K562 (cell line): ENCODE measurements around the gene TMIGD2. TPM values are rescaled to one million over a fixed set of nuclear protein-coding genes. Genes with fewer than 3 reads are reported as not detected.
A peak's percentile ranks its signal among the peaks of the same experiment; 100 is the strongest.

Source experiments
- ARNT ChIP-seq, 2 experiments: fragments of 450-650 bp; IDR thresholded peaks; 2 replicates each; pipeline ENCODE4 v1.6.1; 2016; ENCODE audit warnings: mild to moderate bottlenecking in 1 of 2
- BHLHE40 ChIP-seq: IDR thresholded peaks from 2 replicates; pipeline ENCODE4 v1.6.1; 2011; ENCODE audit warnings: low read length, improper control_type of control experiment
- ETV1 ChIP-seq: fragments of 450-650 bp; conservative IDR thresholded peaks from 2 replicates; pipeline ENCODE4 v1.6.1; 2016; ENCODE audit warnings: missing genetic modification characterization, control low read depth, low read depth, missing compliant biosample characterization
- L3MBTL2 ChIP-seq: fragments of 450-650 bp; IDR thresholded peaks from 2 replicates; pipeline ENCODE4 v1.6.1; 2016; ENCODE audit warnings: mild to moderate bottlenecking, moderate library complexity
- MAZ ChIP-seq, 2 experiments: fragments of 450-650 bp in 1 of 2; sonication (generic) in 1 of 2; formaldehyde crosslinking; IDR thresholded peaks in 1 of 2; conservative IDR thresholded peaks in 1 of 2; 2 replicates each; pipeline versions ENCODE4 v1.4.0 to v1.5.0; 2020; ENCODE audit warnings: mild to moderate bottlenecking in 1 of 2, missing genetic modification reagents in 1 of 2
- MNT ChIP-seq, 2 experiments: fragments of 450-650 bp; conservative IDR thresholded peaks; 2 replicates each; pipeline ENCODE4 v1.6.1; 2017; ENCODE audit warnings: mild to moderate bottlenecking in 2 of 2, moderate library complexity in 2 of 2
- OTX1 ChIP-seq: fragments of 450-650 bp; formaldehyde crosslinking; IDR thresholded peaks from 2 replicates; pipeline ENCODE4 v1.4.0; 2022; ENCODE audit warnings: mild to moderate bottlenecking
- RFX1 ChIP-seq: fragments of 450-650 bp; IDR thresholded peaks from 2 replicates; pipeline ENCODE4 v1.6.1; 2016; ENCODE audit warnings: mild to moderate bottlenecking, moderate library complexity
- SMAD3 ChIP-seq: fragments of 450-650 bp; formaldehyde crosslinking; conservative IDR thresholded peaks from 2 replicates; pipeline ENCODE4 v1.4.0; 2020; ENCODE audit warnings: mild to moderate bottlenecking
- SMARCA4 ChIP-seq: fragments of 450-650 bp; IDR thresholded peaks from 2 replicates; pipeline ENCODE4 v1.6.1; 2016
- SUPT5H ChIP-seq: fragments of 450-650 bp; IDR thresholded peaks from 2 replicates; pipeline ENCODE4 v1.6.1; 2016
- YY1 ChIP-seq, 3 experiments: IDR thresholded peaks; 2 replicates each; pipeline ENCODE4 v1.6.1; 2011; ENCODE audit warnings: low read length in 2 of 3, mild to moderate bottlenecking in 2 of 3, moderate library complexity in 2 of 3, borderline replicate concordance in 1 of 3, control low read depth in 1 of 3, low read depth in 1 of 3; ENCODE audit not compliant: insufficient read depth in 3 of 3, insufficient replicate concordance in 2 of 3, control insufficient read depth in 1 of 3, insufficient read length in 1 of 3; ENCODE audit errors: extremely low read depth in 1 of 3
- ZBTB11 ChIP-seq, 3 experiments: fragments of 200-800 bp in 1 of 3; fragments of 250-450 bp in 1 of 3; fragments of 450-650 bp in 1 of 3; sonication (Bioruptor Pico) in 1 of 3; sonication (Bioruptor generic) in 1 of 3; formaldehyde crosslinking in 1 of 3; IDR thresholded peaks; 2 replicates each; pipeline versions ENCODE4 v1.6.1 to v1.8.0; 2016 to 2022; ENCODE audit warnings: mild to moderate bottlenecking in 2 of 3, missing genetic modification characterization in 2 of 3, missing compliant biosample characterization in 1 of 3, moderate library complexity in 1 of 3
- ZNF384 ChIP-seq: IDR thresholded peaks from 2 replicates; pipeline ENCODE4 v1.6.1; 2012; ENCODE audit warnings: low read depth, low read length, improper control_type of control experiment
- polyA plus RNA-seq, 8 experiments: library from polyadenylated mRNA; depleted of rRNA in 4 of 8; stranded (reverse) in 5 of 8; unstranded in 3 of 8; fragments of >200 nt; fragmentation: Nextera tagmentation in 2 of 8; fragmentation: Illumina TruSeq in 1 of 8; extraction: Ambion mirVana in 2 of 8; extraction: Trizol in 1 of 8; gene quantifications; 2 replicates each; pipeline versions ENCODE4 v1.2.1 to v1.2.3, GENCODE V29; 2011 to 2014; ENCODE audit warnings: inconsistent platforms in 1 of 8, missing spikeins in 1 of 8
- total RNA-seq, 7 experiments: library from RNA; depleted of rRNA in 6 of 7; stranded (reverse); fragments of >200 nt in 6 of 7; fragmentation: Illumina TruSeq in 2 of 7; extraction: Trizol in 2 of 7; gene quantifications; 2 replicates each; pipeline versions ENCODE4 v1.2.1 to v1.2.3, GENCODE V29; 2011 to 2021; ENCODE audit warnings: low replicate concordance in 1 of 7
- TF ChIP-seq, protein P1 (sequence below): sonication (generic); formaldehyde crosslinking; IDR thresholded peaks from 2 replicates; pipeline ENCODE4 v1.8.0; 2022; ENCODE audit warnings: missing genetic modification reagents, mild to moderate bottlenecking, moderate library complexity, borderline replicate concordance
- TF ChIP-seq, protein P2 (sequence below): fragments of 450-650 bp; IDR thresholded peaks from 2 replicates; pipeline ENCODE4 v1.6.1; 2017; ENCODE audit warnings: antibody characterized with exemption, mild to moderate bottlenecking

Gene TMIGD2
- total and polyA plus RNA-seq, 9 of the 15 experiments (the other 6 are each of a cell fraction or from before 2014, with no cell fraction given) = not detected

- TF ChIP-seq MNT (conservative IDR thresholded peaks at IDR 0.05) (0 out of 4 replicates have a peak, but pooled peaks of 1 of the 2 experiments have one; percentile 51), ARNT (IDR thresholded peaks at IDR 0.05) (no peak), OTX1 (no peak), ZNF384 (no peak), SUPT5H (peak; percentile 45; the same call in 1 of the 2 replicates), BHLHE40 (peak; percentile 26; the same call in 1 of the 2 replicates), MAZ (CRISPR knock-in tag; conservative IDR thresholded peaks at IDR 0.05 in 1 of 2, IDR thresholded peaks at IDR 0.05 in 1 of 2) (peak in 1 of 2 experiments; percentile 64; a peak in 2 of 4 replicates), SMAD3 (CRISPR knock-in tag) (no peak), ETV1 (tag) (no peak), RFX1 (peak; percentile 87), SMARCA4 (peak; percentile 67), L3MBTL2 (peak; percentile 71), ZBTB11 (CRISPR knock-in tag; IDR thresholded peaks at IDR 0.05) (0 out of 6 replicates have a peak, but pooled peaks of 1 of the 3 experiments have one; percentile 22), YY1 (IDR thresholded peaks at IDR 0.05; ENCODE audit: borderline replicate concordance in 1 of 3, control insufficient read depth in 1 of 3, extremely low read depth in 1 of 3, insufficient read depth in 3 of 3, insufficient read length in 1 of 3, insufficient replicate concordance in 2 of 3, low read depth in 1 of 3, low read length in 2 of 3) (peak in 1 of 3 experiments; percentile 11)
- TF ChIP-seq, protein P1, sequence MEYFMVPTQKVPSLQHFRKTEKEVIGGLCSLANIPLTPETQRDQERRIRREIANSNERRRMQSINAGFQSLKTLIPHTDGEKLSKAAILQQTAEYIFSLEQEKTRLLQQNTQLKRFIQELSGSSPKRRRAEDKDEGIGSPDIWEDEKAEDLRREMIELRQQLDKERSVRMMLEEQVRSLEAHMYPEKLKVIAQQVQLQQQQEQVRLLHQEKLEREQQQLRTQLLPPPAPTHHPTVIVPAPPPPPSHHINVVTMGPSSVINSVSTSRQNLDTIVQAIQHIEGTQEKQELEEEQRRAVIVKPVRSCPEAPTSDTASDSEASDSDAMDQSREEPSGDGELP (CRISPR knock-in tag) = peak; percentile 41; the same call in 1 of the 2 replicates
- TF ChIP-seq, protein P2, sequence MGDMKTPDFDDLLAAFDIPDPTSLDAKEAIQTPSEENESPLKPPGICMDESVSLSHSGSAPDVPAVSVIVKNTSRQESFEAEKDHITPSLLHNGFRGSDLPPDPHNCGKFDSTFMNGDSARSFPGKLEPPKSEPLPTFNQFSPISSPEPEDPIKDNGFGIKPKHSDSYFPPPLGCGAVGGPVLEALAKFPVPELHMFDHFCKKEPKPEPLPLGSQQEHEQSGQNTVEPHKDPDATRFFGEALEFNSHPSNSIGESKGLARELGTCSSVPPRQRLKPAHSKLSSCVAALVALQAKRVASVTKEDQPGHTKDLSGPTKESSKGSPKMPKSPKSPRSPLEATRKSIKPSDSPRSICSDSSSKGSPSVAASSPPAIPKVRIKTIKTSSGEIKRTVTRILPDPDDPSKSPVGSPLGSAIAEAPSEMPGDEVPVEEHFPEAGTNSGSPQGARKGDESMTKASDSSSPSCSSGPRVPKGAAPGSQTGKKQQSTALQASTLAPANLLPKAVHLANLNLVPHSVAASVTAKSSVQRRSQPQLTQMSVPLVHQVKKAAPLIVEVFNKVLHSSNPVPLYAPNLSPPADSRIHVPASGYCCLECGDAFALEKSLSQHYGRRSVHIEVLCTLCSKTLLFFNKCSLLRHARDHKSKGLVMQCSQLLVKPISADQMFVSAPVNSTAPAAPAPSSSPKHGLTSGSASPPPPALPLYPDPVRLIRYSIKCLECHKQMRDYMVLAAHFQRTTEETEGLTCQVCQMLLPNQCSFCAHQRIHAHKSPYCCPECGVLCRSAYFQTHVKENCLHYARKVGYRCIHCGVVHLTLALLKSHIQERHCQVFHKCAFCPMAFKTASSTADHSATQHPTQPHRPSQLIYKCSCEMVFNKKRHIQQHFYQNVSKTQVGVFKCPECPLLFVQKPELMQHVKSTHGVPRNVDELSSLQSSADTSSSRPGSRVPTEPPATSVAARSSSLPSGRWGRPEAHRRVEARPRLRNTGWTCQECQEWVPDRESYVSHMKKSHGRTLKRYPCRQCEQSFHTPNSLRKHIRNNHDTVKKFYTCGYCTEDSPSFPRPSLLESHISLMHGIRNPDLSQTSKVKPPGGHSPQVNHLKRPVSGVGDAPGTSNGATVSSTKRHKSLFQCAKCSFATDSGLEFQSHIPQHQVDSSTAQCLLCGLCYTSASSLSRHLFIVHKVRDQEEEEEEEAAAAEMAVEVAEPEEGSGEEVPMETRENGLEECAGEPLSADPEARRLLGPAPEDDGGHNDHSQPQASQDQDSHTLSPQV = peak; percentile 32; the same call in 1 of the 2 replicates
Observed at GRCh38 chr19:4337906-4338440, 35.8 kb upstream of the TMIGD2 start (continued).
